Germinal center (tissue), 1 donor: ENCODE results near the gene E4F1.

Experiments used
- DNase-seq: peaks from one replicate; pipeline ENCODE4 v3.0.0; 2012; ENCODE audit warnings: mixed read lengths, low spot score

E4F1 gene

GRCh38 chr16:2275476-2276367, 52.3 kb downstream of the E4F1 start:
- DNase-seq = no peak

- DNase-seq = no peak
Observed at GRCh38 chr16:2276368-2277195, 53.2 kb downstream of the E4F1 start.

GRCh38 chr16:2277466-2278271, 54.3 kb downstream of the E4F1 start:
- no peak for DNase-seq

GRCh38 chr16:2278272-2278608, 54.8 kb downstream of the E4F1 start:
- no peak for DNase-seq

- DNase-seq = no peak
Observed at GRCh38 chr16:2278956-2279800, 55.8 kb downstream of the E4F1 start.

- DNase-seq = no peak
Observed at GRCh38 chr16:2280461-2280860, 57.1 kb downstream of the E4F1 start.

- no peak for DNase-seq
Observed at GRCh38 chr16:2280981-2281542, 57.7 kb downstream of the E4F1 start.

GRCh38 chr16:2282262-2282661, 58.9 kb downstream of the E4F1 start:
- DNase-seq = no peak

- no peak for DNase-seq
Observed at GRCh38 chr16:2282866-2283555, 59.6 kb downstream of the E4F1 start.

GRCh38 chr16:2284001-2284770, 60.8 kb downstream of the E4F1 start:
- DNase-seq = no peak

GRCh38 chr16:2284797-2285576, 61.6 kb downstream of the E4F1 start:
- DNase-seq = no peak
